ENCODE measurements around the gene SLC1A6. TPM values are rescaled to one million over a fixed set of nuclear protein-coding genes. Genes with fewer than 3 reads are reported as not detected.

The SLC1A6 gene
- total and polyA plus RNA-seq, 12 donors, result not detected

DNA sequence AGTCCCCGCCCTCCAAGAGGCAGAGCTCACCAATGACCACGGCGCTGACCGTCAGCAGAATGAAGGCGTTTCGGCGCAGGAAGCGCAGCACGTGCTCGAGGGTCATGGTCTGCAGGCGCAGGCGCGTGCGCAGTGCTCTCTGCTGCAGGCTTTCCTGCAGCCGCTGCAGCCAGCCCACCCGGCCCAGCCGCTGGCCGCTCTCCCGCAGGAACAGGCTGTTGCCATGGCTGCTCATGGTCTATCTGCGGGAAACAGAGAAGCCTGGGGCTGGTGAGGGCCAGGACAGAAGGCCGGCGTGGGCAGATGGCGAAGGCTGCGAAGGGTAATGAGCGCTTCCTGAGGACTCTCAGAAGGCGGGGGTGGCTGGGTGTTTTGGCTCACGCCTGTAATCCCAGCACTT lies 7.0 kb downstream of the SLC1A6 start:
- no peak for ATAC-seq
- TF ChIP-seq, protein P1, sequence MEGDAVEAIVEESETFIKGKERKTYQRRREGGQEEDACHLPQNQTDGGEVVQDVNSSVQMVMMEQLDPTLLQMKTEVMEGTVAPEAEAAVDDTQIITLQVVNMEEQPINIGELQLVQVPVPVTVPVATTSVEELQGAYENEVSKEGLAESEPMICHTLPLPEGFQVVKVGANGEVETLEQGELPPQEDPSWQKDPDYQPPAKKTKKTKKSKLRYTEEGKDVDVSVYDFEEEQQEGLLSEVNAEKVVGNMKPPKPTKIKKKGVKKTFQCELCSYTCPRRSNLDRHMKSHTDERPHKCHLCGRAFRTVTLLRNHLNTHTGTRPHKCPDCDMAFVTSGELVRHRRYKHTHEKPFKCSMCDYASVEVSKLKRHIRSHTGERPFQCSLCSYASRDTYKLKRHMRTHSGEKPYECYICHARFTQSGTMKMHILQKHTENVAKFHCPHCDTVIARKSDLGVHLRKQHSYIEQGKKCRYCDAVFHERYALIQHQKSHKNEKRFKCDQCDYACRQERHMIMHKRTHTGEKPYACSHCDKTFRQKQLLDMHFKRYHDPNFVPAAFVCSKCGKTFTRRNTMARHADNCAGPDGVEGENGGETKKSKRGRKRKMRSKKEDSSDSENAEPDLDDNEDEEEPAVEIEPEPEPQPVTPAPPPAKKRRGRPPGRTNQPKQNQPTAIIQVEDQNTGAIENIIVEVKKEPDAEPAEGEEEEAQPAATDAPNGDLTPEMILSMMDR (IDR thresholded peaks at IDR 0.05), result no peak
- H3K36me3 ChIP-seq, result no peaks in the 10 kb centered on the region
- no peaks in the 10 kb centered on the region for H3K4me1 ChIP-seq
- no peak for DNase-seq
- intact Hi-C loops (cut with DNase I), result no loop called here
- WGBS, 2 donors, result 83 to 84% methylated on average over 27 of the region's 27 CpGs
- no peaks in the 10 kb centered on the region for H3K9me3 ChIP-seq
- no peak overlapping the region for H3K4me3 ChIP-seq
- H3K27ac ChIP-seq, result no peak overlapping the region
- H3K27me3 ChIP-seq, result peaks cover 0 to 45% (median 27%) of the 10 kb centered on the region in 7 donors

DNA sequence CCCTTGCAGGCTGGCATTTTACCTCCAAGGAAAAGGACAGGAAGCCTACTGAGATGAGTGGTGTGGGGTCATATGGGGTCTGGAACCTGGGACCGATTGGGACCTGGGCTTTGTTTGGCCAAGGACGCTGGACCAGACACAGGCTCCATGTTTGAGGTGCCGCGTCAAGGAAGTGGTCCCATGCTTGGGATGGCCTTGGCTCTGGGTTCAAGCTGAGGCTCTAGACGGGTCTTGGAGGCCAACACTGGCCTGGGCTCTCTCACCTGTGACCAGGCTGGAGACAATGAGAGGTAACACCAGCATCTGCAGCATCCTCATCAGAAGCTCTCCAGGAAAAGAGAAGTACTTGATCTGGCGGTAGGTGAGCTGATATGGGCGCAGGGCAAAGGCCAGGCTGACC lies 8.2 kb downstream of the SLC1A6 start:
- H3K9me3 ChIP-seq, result no peaks in the 10 kb centered on the region
- H3K4me3 ChIP-seq, result no peak overlapping the region
- H3K27ac ChIP-seq, result no peak overlapping the region
- 67 to 80% methylated on average over 7 of the region's 7 CpGs for WGBS, 2 donors
- no peaks in the 10 kb centered on the region for H3K4me1 ChIP-seq
- TF ChIP-seq, protein P1 (IDR thresholded peaks at IDR 0.05), result no peak
- intact Hi-C loops (cut with DNase I), result no loop called here
- no peaks in the 10 kb centered on the region for H3K36me3 ChIP-seq
- H3K27me3 ChIP-seq, result peaks cover 0 to 33% (median 15%) of the 10 kb centered on the region in 7 donors
- ATAC-seq (no peak), DNase-seq (no peak)

DNA sequence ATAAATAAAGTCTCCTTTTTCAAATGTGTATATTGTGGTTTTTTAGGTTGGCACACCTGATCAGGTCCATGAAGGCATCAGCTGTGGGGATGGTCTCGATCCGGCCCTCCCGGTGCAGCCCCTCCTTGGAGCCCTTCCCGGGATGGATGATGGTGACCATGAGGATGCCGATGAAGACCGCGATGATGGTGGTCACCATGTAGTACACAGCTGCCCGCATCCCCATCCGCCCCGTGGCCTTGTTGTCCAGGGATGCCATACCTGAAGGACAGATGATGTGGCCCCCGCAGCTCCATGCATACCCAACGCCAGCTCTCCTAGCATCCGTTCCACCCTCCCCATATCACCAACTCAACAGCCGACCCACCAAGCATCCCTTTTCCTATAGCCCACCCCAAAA lies 11.4 kb downstream of the SLC1A6 start:
- no peak overlapping the region for H3K4me3 ChIP-seq
- no peaks in the 10 kb centered on the region for H3K36me3 ChIP-seq
- WGBS, 2 donors, result 92% methylated on average over 14 of the region's 14 CpGs
- peaks cover 0 to 15% (median 6%) of the 10 kb centered on the region in 7 donors for H3K27me3 ChIP-seq
- no peak overlapping the region for H3K27ac ChIP-seq
- TF ChIP-seq, protein P1 (IDR thresholded peaks at IDR 0.05), result no peak
- H3K9me3 ChIP-seq, result peaks cover 0 to 2% (median 0%) of the 10 kb centered on the region in 11 donors
- H3K4me1 ChIP-seq, result no peaks in the 10 kb centered on the region
- intact Hi-C loops (cut with DNase I), result no loop called here
- DNase-seq, result no peak
- ATAC-seq, result no peak

DNA sequence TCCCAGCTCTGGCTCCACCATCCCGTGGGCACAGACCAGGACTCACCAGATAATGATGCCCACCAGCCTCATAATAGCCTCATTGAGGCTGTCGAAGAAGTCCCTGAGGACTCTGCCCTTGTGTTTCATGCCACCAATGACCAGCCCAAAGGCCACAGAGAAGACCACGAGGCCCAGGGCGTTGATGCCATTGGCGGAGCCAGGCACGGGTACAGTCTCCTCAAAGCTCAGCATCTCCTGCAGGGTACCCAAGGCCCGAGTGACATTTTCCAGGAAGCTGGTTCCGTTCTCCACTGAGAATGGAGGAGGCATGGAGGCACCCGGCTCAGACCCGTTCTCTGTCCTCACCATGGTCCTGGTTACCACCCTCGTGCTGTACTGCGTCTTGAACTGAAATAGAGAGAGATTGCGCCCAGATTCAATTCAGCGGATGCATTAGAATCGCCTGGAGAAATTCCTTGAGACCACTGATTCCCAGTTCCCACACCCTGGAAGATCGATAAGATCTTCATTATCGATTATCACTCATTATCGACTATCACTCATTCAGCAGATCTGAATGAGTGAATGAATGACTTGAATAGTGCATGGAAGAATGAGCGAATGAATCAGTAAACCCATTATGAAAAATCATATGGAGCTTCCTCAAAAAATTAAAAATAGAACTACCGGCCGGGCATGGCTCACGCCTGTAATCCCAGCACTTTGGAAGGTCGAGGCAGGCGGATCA lies 17.5 kb downstream of the SLC1A6 start:
- H3K9me3 ChIP-seq, result peaks cover 0 to 60% (median 34%) of the 10 kb centered on the region in 11 donors
- no peaks in the 10 kb centered on the region for H3K36me3 ChIP-seq
- TF ChIP-seq, protein P1 (IDR thresholded peaks at IDR 0.05), result no peak
- no peak overlapping the region for H3K27ac ChIP-seq
- H3K4me1 ChIP-seq, result no peaks in the 10 kb centered on the region
- DNase-seq (no peak), ATAC-seq (no peak)
- 90 to 91% methylated on average over 24 of the region's 24 CpGs for WGBS, 2 donors
- peaks cover 0 to 2% (median 0%) of the 10 kb centered on the region in 7 donors for H3K27me3 ChIP-seq
- no peak overlapping the region for H3K4me3 ChIP-seq
- intact Hi-C loops (cut with DNase I), result no loop called here

All from heart right ventricle (tissue), 16 donors.